ENCODE data around the gene OR4D11. TPM values are rescaled to one million over a fixed set of nuclear protein-coding genes. Genes with fewer than 3 reads are reported as not detected.

OR4D11 gene
- total and polyA plus RNA-seq, 9 of the 15 experiments (the other 6 are each of a cell fraction or from before 2014, with no cell fraction given): not detected

- ATAC-seq: no peak
- H4K20me1 ChIP-seq (replicated peaks; ENCODE audit: control insufficient read depth, insufficient read depth, low read length): no peaks in the 10 kb centered on the region
- no peaks in the 10 kb centered on the region for H3K79me2 ChIP-seq (ENCODE audit: control insufficient read depth, insufficient read depth, low read length)
- TF ChIP-seq PHF8 (IDR thresholded peaks at IDR 0.05; ENCODE audit: borderline replicate concordance, low read length): no peak
- TF ChIP-seq, protein P1, sequence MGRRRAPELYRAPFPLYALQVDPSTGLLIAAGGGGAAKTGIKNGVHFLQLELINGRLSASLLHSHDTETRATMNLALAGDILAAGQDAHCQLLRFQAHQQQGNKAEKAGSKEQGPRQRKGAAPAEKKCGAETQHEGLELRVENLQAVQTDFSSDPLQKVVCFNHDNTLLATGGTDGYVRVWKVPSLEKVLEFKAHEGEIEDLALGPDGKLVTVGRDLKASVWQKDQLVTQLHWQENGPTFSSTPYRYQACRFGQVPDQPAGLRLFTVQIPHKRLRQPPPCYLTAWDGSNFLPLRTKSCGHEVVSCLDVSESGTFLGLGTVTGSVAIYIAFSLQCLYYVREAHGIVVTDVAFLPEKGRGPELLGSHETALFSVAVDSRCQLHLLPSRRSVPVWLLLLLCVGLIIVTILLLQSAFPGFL (CRISPR knock-in tag; IDR thresholded peaks at IDR 0.05): no peak
- TF ChIP-seq, protein P2, sequence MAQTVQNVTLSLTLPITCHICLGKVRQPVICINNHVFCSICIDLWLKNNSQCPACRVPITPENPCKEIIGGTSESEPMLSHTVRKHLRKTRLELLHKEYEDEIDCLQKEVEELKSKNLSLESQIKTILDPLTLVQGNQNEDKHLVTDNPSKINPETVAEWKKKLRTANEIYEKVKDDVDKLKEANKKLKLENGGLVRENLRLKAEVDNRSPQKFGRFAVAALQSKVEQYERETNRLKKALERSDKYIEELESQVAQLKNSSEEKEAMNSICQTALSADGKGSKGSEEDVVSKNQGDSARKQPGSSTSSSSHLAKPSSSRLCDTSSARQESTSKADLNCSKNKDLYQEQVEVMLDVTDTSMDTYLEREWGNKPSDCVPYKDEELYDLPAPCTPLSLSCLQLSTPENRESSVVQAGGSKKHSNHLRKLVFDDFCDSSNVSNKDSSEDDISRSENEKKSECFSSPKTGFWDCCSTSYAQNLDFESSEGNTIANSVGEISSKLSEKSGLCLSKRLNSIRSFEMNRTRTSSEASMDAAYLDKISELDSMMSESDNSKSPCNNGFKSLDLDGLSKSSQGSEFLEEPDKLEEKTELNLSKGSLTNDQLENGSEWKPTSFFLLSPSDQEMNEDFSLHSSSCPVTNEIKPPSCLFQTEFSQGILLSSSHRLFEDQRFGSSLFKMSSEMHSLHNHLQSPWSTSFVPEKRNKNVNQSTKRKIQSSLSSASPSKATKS (CRISPR knock-in tag; IDR thresholded peaks at IDR 0.05): no peak
- no peak for TF ChIP-seq MEF2D (tag; conservative IDR thresholded peaks at IDR 0.05; ENCODE audit: low read depth)
- TF ChIP-seq NR2F6 (CRISPR knock-in tag; IDR thresholded peaks at IDR 0.05): no peak
- TF ChIP-seq TEAD1 (CRISPR knock-in tag; IDR thresholded peaks at IDR 0.05): no peak
- TF ChIP-seq, protein P3, sequence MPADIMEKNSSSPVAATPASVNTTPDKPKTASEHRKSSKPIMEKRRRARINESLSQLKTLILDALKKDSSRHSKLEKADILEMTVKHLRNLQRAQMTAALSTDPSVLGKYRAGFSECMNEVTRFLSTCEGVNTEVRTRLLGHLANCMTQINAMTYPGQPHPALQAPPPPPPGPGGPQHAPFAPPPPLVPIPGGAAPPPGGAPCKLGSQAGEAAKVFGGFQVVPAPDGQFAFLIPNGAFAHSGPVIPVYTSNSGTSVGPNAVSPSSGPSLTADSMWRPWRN (IDR thresholded peaks at IDR 0.05; ENCODE audit: low read depth): no peak
- no peaks in the 10 kb centered on the region for H3K9me1 ChIP-seq (ENCODE audit: control insufficient read depth, insufficient read depth, low read length)
- in situ Hi-C loops (cut with MboI): no loop called here
- no peak overlapping the region for H3K4me3 ChIP-seq
- WGBS (ENCODE audit: insufficient coverage, low coverage, missing lambda C conversion rate): 24% methylated on average over 2 of the region's 2 CpGs
- peak overlapping the region; percentile 15 to 99; a peak in 3 of 4 replicates for H3K9ac ChIP-seq (ENCODE audit: insufficient read depth in 1 of 2, low read depth in 2 of 2, low read length in 2 of 2)
- peak overlapping the region; percentile 93 for H2AFZ ChIP-seq (ENCODE audit: low read depth, low read length)
- H3K4me2 ChIP-seq (ENCODE audit: insufficient read depth, low read length): peak overlapping the region; percentile 40; the same call in 1 of the 2 replicates
- no peak for FAIRE-seq
- no peaks in the 10 kb centered on the region for H3K36me3 ChIP-seq (ENCODE audit: control insufficient read depth, insufficient read depth, low read length)
- H3K4me1 ChIP-seq (replicated peaks in 1 of 2; ENCODE audit: control insufficient read depth in 2 of 2, insufficient read depth in 2 of 2, low read length in 2 of 2): peaks cover 17 to 23% of the 10 kb centered on the region in 2 experiments
- DNase-seq (ENCODE audit: extremely low read depth in 1 of 4, low spot score in 3 of 4): peak in 1 of 4 experiments; percentile 4
- H3K9me3 ChIP-seq (replicated peaks; ENCODE audit: control insufficient read depth, insufficient read depth, low read depth, low read length): no peaks in the 10 kb centered on the region
- H3K27ac ChIP-seq (ENCODE audit: extremely low read depth, low read depth, low read length): peak overlapping the region; percentile 100
- intact Hi-C loops (cut with micrococcal nuclease): loop anchor here (1.0 to 5.0 kb wide), 3 partner anchors 12 to 204 kb away; partner anchors contain the start of genes OSBP and STX3
- no peaks in the 10 kb centered on the region for H3K27me3 ChIP-seq (ENCODE audit: control insufficient read depth in 2 of 2, insufficient read depth in 2 of 2, low read length in 2 of 2)
- CTCF ChIA-PET (ENCODE audit: low intra/inter-chr PET ratio): no interaction called here
- BruUV-seq (replicated peaks): no TSS peak
- POLR2A ChIA-PET: interaction anchor here (2.1 kb wide), 1 partner anchor 13 kb away, joined by 4 read pairs; no protein-coding TSS in a partner anchor
Measured at GRCh38 chr11:59552844-59553243, 49.5 kb downstream of the OR4D11 start.

Data from K562 (cell line).